Activated gamma-delta T cell treated with Interleukin-2 at 50 U/mL for 16 hours (primary cell): ENCODE data around the gene EYA3.
"Not testable (repeated sequence)": the region's sequence is repeated elsewhere in the genome, so short reads cannot be mapped to it uniquely, and the experiment has no call there.

Experiments
- DNase-seq: peaks from one replicate; pipeline ENCODE4 v3.0.0-alpha.2; 2020

EYA3 gene

DNA sequence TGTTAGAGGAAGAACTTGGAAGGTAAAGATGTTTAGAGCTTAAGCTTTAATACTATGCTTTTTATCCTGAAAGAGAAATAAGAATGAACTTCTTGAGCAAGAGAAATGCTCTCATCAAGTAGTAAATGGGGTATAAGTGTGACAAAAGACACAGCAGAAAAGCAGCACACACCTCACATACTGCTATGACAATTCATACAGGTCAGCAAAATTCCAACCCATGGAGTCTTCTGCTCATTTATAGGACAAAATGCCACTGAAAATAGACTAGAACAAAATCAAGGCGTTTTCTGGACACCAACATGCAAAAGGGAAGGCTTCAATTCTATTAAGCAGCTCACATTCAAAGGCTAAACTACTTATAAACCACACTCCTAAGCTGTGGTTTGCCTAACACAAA, 61.2 kb downstream of the EYA3 start:
- no peak for DNase-seq

DNA sequence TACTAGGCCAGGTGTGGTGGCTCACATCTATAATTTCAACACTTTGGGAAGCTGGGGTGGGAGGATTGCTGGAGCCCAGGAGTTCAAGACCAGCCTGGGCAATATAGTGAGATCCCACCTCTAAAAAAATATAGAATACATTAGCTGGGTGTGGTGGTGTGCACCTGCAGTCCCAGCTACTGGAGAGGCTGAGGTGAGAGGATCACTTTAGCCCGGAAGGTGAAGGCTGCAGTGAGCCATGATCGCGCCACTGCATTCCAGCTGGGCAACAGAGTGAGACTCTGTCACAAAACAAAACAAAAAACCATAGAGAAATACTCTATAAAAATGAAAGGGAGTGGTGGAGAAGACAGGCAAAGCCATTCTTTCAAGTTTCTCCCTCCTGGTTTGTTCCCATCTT, 62.1 kb downstream of the EYA3 start:
- DNase-seq: no peak

DNA sequence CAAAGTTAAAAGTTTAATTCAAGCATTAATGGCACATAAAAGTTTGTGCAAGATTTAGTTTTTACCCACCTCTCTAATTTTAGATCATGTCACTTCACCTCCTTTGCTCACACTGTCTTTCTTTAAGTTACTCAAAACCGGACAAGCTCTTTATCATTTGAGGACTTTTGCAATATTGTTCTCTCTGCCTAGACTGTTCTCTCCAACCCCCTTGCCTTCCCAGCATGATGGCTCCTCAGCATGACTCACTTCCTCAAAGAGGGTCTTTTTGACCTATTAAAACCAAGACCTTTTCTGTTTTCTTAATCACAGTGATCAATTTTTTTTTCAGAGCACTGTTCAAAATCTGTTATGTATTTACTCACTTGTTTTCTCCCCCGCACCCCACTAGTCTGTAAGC, 67.3 kb downstream of the EYA3 start:
- DNase-seq: no peak

DNA sequence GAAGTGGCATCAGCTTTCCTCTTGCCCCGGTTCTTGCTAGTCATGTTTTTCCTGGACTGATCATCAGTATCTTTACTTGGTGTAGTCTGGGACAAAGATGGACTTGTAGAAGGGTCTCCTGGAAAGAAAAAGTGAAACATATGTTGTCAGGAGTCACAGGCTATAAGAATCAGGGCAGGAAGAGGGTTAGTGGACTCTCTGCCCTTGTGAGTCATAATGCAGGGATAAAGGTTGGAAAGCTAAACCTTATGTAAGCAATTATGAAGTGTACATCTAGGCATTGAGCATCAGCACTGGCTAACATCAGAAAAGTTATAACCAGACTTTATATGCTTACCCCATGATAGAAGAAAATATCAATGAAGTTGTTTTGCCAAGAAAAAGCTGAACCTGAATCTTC, 77.4 kb downstream of the EYA3 start:
- no peak for DNase-seq

DNA sequence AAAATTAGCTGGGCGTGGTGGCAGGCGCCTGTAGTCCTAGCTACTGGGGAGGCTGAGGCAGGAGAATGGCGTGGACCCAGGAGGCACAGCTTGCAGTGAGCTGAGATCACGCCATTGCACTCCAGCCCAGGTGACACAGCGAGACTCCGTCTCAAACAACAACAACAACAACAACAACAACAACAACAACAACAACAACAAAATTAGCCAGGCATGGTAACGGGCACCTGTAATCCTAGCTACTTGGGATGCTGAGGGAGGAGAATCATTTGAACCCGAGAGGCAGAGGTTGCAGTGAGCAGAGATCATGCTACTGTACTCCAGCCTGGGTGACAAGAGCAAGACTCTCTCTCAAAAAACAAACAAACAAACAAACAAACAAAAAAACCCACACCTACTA, 85.3 kb downstream of the EYA3 start:
- DNase-seq: not testable (repeated sequence)

DNA sequence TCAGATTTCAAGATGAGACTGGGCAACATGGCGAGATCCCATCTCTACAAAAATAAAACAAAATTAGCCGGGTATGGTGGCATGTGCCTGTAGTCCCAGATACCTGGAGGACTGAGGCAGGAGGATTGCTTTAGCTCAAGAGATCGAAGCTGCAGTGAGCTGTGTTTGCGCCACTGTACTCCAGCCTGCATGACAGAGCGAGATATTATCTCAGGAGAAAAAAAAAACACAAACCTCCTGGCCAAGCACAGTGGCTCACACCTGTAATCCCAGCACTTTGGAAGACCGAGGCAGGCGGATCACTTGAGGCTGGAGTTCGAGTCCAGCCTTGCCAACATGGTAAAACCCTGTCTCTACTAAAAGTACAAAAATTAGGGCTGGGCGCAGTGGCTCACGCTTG, 85.8 kb downstream of the EYA3 start:
- no peak for DNase-seq

DNA sequence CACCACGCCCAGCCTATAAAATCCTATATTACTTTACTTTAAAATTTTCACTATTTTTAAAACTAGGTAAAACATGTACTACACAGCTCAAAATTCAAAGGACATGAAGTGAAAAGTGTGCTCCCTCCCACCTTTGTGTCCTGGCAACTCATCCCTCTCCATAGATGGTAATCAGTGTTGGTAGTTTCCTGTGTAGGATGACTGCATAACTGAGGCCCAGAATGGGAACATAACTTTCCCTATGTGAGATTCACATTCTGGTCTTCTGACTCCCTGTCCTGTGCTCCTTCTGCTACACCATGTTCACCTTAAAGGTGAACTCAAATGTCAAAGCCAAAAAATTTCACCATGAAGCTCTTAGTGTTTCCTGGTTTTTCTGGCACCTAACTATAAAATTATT, 89.4 kb downstream of the EYA3 start:
- DNase-seq: no peak

DNA sequence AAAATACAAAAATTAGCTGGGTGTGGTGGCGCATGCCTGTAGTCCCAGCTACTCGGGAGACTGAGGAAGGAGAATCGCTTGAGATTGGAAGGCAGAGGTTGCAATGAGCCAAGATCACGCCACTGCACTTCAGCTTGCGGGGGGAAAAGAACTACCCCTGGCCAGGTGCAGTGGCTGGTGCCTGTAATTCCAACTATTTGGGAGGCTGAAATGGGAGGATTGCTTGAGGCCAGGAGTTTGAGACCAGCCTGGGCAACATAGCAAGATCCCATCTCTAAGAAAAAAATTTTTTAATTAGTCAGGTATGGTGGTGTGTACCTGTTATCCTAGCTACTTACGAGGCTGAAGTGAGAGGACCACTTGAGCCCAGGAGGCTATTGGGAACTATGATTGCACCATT, 93.9 kb downstream of the EYA3 start:
- DNase-seq: not testable (repeated sequence)

DNA sequence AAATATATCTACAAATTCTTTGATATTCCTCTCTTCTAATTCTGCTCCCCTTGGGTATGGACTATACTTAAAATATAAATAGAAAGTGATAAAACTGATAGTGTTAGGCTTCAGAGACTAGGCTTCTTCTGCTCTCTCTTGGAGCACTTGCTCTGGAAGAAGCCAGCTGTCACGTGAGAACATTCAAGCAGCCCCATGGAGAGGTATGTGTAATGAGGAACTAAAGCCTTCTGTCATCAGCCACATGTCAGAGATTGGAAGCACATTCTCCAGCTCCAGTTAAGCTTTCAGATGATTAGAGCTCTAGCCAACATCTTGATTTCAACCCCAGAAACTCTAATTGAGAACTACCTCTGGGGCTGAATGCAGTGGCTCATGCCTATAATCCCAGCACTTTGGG, 94.3 kb downstream of the EYA3 start:
- no peak for DNase-seq

DNA sequence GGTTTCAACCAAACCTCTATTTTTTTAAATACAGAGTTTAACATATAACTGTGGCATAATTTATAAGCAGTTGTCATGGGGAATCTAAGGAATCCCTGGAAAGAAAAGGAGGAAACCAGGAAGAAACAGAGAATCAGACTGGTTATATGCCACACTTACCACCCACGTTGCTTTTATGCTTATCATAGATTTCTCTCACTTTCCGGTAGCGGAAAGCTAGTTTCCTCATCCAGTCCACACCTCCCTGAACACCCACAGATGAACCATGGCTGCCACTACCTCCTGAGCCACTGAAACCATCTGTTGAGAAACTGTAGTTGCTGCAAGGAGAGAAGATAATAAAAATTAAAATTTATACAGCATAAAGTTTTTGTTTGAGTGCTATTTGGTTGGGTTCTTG, 95.2 kb downstream of the EYA3 start:
- DNase-seq: no peak

DNA sequence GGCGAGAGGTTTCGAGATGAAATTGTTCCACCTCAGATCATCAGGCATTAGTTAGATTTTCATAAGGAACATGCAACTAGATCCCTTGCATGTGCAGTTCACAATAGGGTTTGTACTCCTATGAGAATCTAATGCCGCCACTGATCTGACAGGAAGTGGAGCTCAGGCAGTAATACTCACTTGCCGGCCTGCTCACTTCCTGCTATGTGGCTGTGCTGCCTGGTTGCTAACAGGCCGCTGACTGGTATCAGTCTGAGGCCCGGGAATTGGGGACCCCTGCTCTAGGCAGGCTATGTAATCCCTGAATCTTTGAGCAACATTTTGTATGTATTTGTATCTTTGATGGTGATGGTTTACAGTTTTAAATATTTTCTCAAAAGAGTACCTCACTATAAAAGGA, 96.1 kb downstream of the EYA3 start:
- peak; percentile 45 for DNase-seq

DNA sequence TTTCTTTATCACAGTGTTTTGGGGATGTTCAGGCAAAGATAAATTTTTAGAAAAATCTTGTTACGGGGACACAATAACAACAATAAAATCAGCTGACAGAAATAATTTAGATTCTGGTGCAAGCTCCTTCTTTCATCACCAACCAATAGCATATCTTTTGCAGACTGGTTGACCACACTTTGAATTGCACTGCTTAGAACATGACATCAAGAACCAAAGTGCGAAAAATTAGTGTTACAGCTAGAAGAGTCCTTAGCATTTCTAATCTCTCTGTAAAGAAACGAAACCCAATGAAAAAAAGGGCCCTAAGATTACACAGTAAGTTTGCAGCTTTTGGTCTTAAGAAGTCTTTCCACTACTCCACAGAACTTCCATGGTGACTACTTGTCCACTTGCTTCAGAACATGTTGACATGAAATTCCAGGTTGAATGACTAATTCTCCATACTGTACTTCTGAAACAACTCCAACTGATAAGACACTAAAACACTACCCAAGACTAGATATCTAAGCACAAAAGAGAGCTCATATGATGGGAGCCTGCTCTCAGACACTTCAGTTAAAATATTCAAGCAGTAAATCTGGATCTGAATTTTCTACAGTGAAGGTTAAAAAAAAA, 97.4 kb downstream of the EYA3 start:
- DNase-seq: no peak

DNA sequence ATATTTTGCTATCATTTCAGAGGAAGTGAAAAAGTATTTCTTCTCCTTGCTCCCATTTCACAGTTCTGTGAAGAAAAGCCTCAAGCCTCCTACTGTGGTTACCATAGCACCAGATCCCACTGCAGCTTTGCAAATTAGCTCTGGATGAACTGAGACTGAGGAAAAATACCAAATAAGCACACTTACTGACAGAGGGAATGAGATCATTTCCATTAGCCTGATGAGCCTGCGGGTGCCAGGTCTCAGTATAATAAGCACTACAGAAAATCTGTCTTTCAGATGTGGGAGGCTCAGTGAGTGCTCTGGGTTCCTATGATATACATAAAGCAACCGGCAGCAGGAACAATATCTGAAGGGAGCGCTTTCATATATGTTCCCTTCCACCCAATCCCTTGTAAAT, 107.3 kb downstream of the EYA3 start:
- DNase-seq: no peak

DNA sequence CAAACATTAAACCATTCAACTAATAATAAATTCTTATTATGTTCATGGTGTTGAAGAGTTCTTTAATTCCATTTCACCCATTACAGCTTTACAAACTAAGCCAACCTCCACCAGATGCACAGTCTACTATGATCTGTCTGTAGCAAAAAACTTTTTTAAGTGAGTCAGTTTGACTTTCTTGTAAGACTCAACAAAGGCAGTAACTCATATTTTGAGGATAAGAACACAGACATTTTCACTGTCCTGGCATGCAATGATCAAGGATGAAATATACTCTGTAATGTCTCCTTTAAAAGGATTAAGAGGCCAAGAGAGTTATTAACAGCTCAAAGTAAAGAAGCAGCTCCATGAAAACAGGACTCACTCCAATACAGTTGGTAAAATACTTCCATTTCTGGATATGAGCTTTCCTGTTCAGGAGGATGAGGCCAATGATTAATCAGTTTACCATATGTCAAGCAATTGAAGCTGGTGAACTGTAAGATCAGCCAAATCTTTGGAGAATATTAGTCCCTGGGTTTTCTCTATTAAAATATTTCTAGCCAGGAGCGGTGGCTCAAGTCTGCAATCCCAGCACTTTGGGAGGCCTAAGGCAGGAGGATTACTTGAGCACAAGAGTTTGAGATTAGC, 108.1 kb downstream of the EYA3 start:
- DNase-seq: no peak

DNA sequence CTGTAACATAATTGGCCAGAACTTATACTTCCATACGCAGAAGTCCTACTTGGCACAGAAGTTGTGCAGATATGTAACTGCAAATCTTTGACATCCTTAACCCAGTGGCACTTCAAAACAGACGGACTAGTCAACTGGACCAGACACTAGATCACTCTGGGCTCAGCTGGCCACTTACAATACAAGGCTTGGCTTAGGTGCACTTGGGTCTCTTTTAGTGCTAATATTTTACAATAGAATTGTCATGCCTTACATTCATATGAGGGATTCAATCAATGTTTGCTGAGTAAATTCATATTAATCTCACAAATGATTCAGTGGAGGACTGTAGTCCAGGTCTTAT, 108.6 kb downstream of the EYA3 start:
- DNase-seq: no peak

DNA sequence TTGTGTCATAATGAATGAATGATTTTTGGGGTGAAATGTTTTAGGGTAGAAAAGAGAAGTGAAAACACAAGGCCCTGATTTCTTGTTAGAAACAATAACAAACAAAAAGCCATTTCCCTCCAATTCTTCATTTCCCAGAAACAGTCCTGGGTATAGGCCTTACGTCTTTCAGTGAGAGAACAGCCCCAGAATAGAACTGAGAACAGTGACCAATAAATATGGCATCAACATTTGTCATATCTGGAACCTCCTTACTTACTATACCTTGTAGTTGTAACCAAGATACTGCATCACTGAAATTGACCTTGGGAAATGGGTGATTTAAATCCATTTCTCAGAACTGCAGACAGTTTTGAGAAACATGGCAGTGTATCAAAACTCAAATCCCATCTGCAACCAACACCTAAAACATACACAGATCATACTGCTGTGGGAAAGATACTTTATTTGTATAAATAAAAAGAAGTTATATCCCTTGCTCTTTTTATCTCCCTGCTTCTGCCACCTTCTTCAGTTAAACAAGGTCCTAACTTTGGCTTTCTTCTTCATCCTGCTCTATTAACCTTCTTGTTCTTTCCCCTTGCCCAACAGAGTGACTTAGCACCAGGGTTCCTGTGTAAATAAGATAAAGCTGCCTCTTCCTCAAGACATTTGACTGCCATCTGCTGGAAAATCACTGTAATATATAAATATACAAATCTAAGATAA, 109.1 kb downstream of the EYA3 start:
- no peak for DNase-seq

DNA sequence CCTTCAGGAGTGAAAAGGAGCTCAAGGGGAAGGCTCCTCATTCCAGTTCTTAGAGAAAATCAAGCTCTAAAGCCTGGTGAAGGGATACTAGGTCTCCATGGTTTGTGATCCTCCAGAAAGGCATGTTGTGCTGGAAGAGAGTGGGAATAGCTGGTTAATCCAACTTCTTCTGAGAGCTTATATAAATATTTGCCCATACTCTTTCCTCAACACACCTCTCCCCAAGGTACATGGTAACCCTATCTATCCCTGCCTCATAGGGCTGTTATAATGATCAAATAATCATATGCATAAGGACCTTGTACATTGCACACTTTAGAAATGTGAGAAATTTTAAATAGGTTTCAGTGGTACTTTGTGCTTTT, 114.0 kb downstream of the EYA3 start:
- no peak for DNase-seq

DNA sequence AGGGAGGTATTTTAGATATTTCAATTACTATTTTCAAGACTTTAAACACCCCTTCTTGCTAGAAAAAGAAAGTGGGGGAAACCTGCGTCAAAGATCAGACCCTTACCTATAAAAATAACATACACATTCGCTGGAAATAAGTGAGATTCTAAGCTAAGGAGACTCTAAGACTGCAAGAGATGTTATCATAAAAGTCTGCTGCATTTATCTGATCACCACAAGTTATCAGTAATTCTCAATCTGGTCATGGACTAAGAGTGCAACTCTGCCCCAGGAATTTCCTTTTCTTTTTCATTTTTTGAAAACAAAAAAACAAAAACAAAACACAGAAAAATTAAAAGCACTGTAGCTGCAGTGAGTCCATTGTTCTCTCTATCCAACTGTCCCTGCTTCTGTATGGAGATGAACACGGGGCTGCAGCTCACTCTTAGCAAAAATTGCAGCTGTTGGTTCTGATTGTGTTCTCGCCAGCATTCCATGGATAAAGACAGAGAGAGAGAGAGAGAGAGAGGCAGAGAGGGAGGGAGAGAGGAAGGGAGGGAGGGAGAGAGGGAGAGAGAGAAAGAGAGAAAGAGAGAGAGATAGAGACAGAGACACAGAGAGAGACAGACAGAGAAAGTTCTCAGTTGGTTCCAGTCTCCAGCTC, 114.5 kb downstream of the EYA3 start:
- DNase-seq: no peak

DNA sequence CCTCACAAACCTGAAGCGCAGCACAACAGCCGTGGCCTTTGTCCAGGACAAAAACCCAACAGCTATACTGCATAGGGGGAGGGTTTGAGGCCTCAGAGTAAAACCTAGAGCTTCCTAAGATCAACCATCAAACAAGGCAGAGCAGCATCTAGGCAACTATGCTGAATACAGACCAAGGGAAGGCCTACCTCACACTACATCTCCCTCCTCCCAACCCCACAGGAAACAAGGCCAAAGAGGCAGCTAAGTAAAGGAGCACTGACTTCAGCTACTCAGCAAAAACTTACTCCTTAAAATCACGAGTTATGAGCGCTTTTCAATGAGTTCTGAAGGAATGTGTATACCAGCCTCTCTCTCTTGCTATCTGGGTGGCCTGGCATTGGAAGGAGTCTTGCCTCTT, 116.3 kb downstream of the EYA3 start:
- no peak for DNase-seq

DNA sequence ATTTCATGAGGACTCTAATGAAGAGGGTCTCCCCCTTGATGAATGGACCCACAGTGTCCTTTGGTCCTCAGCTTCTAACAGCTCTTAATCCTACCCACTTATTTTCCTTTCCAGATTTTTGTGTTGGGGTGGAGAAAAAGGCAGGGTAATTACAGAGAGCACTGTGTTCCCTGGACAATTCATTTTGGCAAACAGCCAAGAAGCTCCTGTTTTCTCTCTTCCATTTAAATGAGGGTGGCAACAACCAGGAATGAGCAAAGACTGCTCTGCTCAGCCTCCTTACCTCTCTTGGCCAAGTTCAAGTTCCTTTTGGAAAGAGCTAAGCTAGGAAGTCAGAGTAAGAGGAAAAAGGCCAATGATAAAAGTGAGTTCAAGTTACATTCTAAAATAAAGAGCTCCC, 116.7 kb downstream of the EYA3 start:
- DNase-seq: no peak

DNA sequence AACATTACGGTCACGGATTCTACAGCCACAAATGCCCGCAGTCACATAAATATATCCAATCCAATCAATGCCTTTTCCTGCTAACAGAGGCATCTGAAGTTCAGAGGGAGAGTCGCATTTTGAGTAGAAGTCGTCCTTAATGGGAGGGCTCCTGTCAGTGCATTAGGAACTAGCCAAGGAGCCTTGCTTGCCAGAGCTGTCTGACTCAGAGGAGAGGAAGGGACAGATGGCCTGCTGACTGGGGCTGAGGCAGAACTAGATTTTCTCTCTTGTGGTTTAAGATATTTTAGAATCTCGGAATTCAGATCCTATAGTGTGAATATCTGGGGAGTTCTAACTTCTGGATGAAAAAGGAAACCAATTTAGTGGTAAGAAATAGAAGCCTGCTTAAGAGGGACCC, 118.0 kb downstream of the EYA3 start:
- DNase-seq: no peak

DNA sequence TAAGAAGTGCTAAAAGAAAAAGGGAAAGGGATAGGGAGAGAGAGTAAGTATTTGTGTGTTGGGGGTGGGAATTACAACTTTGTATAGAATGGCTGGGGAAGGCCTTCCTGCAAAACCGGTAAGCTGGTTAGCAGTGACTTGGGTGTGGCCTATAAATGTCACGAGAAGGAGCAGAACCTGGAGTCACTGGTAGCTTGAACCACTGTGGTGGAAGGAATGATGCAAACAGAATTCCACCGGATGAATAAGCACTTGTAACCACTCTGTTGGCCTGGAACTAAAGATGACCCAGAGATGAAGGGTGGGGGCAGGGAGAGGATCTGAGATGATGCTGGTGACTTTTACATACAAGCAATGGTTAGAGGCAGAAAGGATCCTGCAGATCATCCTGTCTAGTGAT, 119.7 kb downstream of the EYA3 start:
- no peak for DNase-seq

DNA sequence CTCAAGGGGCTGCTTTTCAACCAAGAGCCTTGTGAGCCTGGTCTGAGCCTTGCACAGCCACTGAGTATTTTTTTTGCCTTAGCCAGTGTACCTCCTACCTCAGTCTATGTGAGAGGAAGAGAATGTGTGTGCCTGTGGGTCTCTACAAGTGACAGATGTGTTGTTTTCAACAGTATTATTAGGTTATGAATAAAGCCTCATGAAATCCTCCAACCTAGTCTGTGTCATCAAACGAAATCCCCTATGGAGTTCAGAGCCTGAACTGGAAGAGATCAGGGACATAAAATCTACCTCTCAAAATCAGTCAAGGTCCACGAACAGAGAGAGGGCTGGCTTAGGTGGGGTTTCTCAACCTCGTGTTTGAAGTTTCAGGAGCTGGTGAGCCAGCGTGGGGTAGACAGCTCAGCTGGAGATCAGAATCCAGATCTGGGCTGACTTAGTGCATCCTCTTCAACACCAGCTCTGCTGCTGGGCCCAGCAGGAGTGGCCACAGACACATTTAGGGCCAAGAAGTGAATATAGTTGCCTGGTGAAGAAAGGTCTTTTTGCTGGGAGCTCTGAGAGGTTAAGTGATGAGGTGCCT, 120.4 kb downstream of the EYA3 start:
- no peak for DNase-seq
